B cell (primary cell): ENCODE data around the gene TRHDE. TPM values are rescaled to one million over a fixed set of nuclear protein-coding genes. Genes with fewer than 3 reads are reported as not detected.

Experiments used
- ATAC-seq: fragments of 200-7000 bp; cut with Tn5 transposase; one replicate; pipeline ENCODE4 v1.10.0; 2021; ENCODE audit warnings: low read depth, mild to moderate bottlenecking, moderate number of reproducible peaks, moderate library complexity
- CTCF ChIA-PET: fragments of 350-600 bp; sonication (Branson Sonifier 250); formaldehyde crosslinking; loops from one replicate; lab custom pipeline; 2021; ENCODE audit warnings: antibody characterized with exemption, inconsistent platforms; lab: Charles Lee
- POLR2A ChIA-PET: fragments of 350-600 bp; sonication (Branson Sonifier 250); formaldehyde crosslinking; loops from one replicate; lab custom pipeline; 2021; ENCODE audit warnings: antibody characterized with exemption; lab: Charles Lee
- DNase-seq: peaks from one replicate; pipeline ENCODE4 v3.0.0; 2013
- H2AFZ ChIP-seq: 2 replicates; pipeline ENCODE4 v1.6.1; 2012; ENCODE audit warnings: mild to moderate bottlenecking, low read depth, low read length; ENCODE audit not compliant: insufficient read depth, poor library complexity, severe bottlenecking
- H3K27ac ChIP-seq, 2 donors: 1 replicate in 1 of 2; 2 replicates in 1 of 2; pipeline ENCODE4 v1.5.1; 2012 to 2013; ENCODE audit warnings: low read length in 2 of 2, mild to moderate bottlenecking in 2 of 2, moderate library complexity in 1 of 2
- H3K27me3 ChIP-seq, 4 experiments: fragments of 200-600 bp in 1 of 4; sonication (generic) in 1 of 4; replicated peaks in 1 of 4; 1 replicate in 2 of 4; 2 replicates in 2 of 4; pipeline versions ENCODE4 v1.6.1 to v1.7.0; 2013 to 2016; ENCODE audit warnings: low read length in 3 of 4, mild to moderate bottlenecking in 2 of 4, mixed read lengths in 1 of 4, moderate library complexity in 1 of 4; ENCODE audit not compliant: insufficient read depth in 4 of 4, control insufficient read depth in 3 of 4; ENCODE audit errors: control extremely low read depth in 1 of 4
- H3K36me3 ChIP-seq, 2 experiments: replicated peaks in 1 of 2; 1 replicate in 1 of 2; 2 replicates in 1 of 2; pipeline versions ENCODE4 v1.6.1 to v1.7.1; 2013; ENCODE audit warnings: low read length in 1 of 2; ENCODE audit not compliant: insufficient read depth in 2 of 2, control insufficient read depth in 1 of 2; ENCODE audit errors: control extremely low read depth in 1 of 2, extremely low read depth in 1 of 2
- H3K4me1 ChIP-seq, 2 donors: fragments of 200-600 bp in 1 of 2; sonication (generic) in 1 of 2; 1 replicate in 1 of 2; 2 replicates in 1 of 2; pipeline versions ENCODE4 v1.5.1 to v1.6.1; 2013 to 2017; ENCODE audit warnings: low read length in 2 of 2; ENCODE audit not compliant: control insufficient read depth in 2 of 2, insufficient read depth in 2 of 2
- H3K4me2 ChIP-seq: replicated peaks from 2 replicates; pipeline ENCODE3; 2012; ENCODE audit warnings: mild to moderate bottlenecking, low read depth, low read length; ENCODE audit not compliant: poor library complexity, severe bottlenecking
- H3K4me3 ChIP-seq, 5 experiments: fragments of 200-600 bp in 1 of 5; sonication (generic) in 1 of 5; 1 replicate in 3 of 5; 2 replicates in 2 of 5; pipeline versions ENCODE4 v1.5.1 to v1.7.0; 2011 to 2016; ENCODE audit warnings: low read length in 4 of 5, mild to moderate bottlenecking in 4 of 5, low read depth in 2 of 5, control low read depth in 1 of 5, moderate library complexity in 1 of 5; ENCODE audit not compliant: insufficient read depth in 1 of 5; ENCODE audit errors: control extremely low read depth in 1 of 5, extremely low read depth in 1 of 5
- H3K79me2 ChIP-seq: fragments of 200-600 bp; sonication (generic); one replicate; pipeline ENCODE4 v1.6.0; 2016; ENCODE audit warnings: low read length; ENCODE audit not compliant: control insufficient read depth, insufficient read depth
- H3K9ac ChIP-seq: fragments of 200-600 bp; sonication (generic); 2 replicates; pipeline ENCODE4 v1.6.1; 2017; ENCODE audit warnings: mild to moderate bottlenecking, low read length, moderate library complexity
- H3K9me3 ChIP-seq, 3 donors: one replicate each; pipeline versions ENCODE4 v1.6.1 to v1.7.1; 2013; ENCODE audit warnings: low read length in 2 of 3; ENCODE audit not compliant: control insufficient read depth in 2 of 3, insufficient read depth in 1 of 3; ENCODE audit errors: control extremely low read depth in 1 of 3
- H4K20me1 ChIP-seq: 2 replicates; pipeline ENCODE4 v1.6.0; 2012; ENCODE audit warnings: mild to moderate bottlenecking, low read length; ENCODE audit not compliant: insufficient read depth, control insufficient read depth, poor library complexity, severe bottlenecking
- H3K27ac Mint-ChIP-seq: one replicate; pipeline ENCODE4 v1.8.0; 2021; ENCODE audit warnings: mixed read lengths
- H3K27me3 Mint-ChIP-seq: one replicate; pipeline ENCODE4 v1.8.0; 2021; ENCODE audit warnings: mixed read lengths
- H3K4me1 Mint-ChIP-seq: one replicate; pipeline ENCODE4 v1.8.0; 2021; ENCODE audit warnings: mixed read lengths
- H3K4me3 Mint-ChIP-seq: one replicate; pipeline ENCODE4 v1.8.0; 2021; ENCODE audit warnings: mixed read lengths
- H3K9me3 Mint-ChIP-seq: one replicate; pipeline ENCODE4 v1.8.0; 2022; ENCODE audit warnings: mixed read lengths; ENCODE audit not compliant: insufficient read depth
- EZH2 ChIP-seq: IDR thresholded peaks from 2 replicates; pipeline ENCODE4 v1.6.1; 2012; ENCODE audit warnings: borderline replicate concordance, low read depth, mild to moderate bottlenecking, moderate library complexity, low read length; ENCODE audit not compliant: insufficient read depth, poor library complexity, severe bottlenecking
- WGBS: methylation state at CpG from one replicate; pipeline ENCODE4 v1.1.5; 2013; ENCODE audit warnings: missing lambda C conversion rate; ENCODE audit not compliant: insufficient coverage; 5-methylcytosine and 5-hydroxymethylcytosine counted together
- intact Hi-C: fragments of 100-400 bp; cut with micrococcal nuclease; formaldehyde crosslinking; loops from one replicate; pipeline ENCODE4 v1.10.0; 2022
- polyA plus RNA-seq: library from polyadenylated mRNA; depleted of rRNA; stranded (reverse); fragments of >200 nt; gene quantifications from 2 replicates; pipeline ENCODE4 v1.2.3, GENCODE V29; 2012
- total RNA-seq, 2 donors: library from RNA; stranded (reverse); fragments of 120-200 nt in 1 of 2; gene quantifications; 1 replicate in 1 of 2; 2 replicates in 1 of 2; pipeline versions ENCODE4 v1.2.3 to v1.2.4, GENCODE V29; 2013 to 2022
- TF ChIP-seq, protein P1 (sequence below): fragments of 200-600 bp; IDR thresholded peaks from one replicate; pipeline ENCODE4 v1.8.0; 2022; ENCODE audit warnings: antibody characterized with exemption, mild to moderate bottlenecking

The TRHDE gene
- total and polyA plus RNA-seq, 2 donors (not counting 1 experiment from before 2014, with no cell fraction given), result not detected

DNA sequence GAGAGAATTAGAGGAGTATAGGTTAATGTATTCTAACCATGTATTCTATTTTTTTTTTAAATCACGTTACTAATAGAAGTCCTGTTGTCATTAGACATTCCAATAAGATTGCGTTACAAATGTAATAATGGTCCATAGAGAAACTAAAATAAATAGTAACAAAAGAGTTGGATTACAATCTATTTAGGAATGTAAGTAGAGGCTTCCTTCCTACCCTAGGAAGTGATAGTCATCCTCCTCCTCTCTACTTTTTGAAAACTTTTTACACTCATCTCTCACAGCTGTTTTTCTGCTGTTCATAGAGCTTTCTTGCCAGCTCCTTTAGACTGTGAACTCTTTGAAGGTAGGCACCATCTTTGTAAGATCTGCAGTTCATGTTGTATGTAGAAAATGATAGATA lies 23.6 kb downstream of the TRHDE start:
- H3K4me2 ChIP-seq, result no peak overlapping the region
- H3K9me3 Mint-ChIP-seq, result no peaks in the 10 kb centered on the region
- H3K4me1 Mint-ChIP-seq, result no peaks in the 10 kb centered on the region
- intact Hi-C loops, result no loop called here
- H3K27ac Mint-ChIP-seq, result no peak overlapping the region
- H3K4me1 ChIP-seq, result no peaks in the 10 kb centered on the region
- peaks cover 0 to 3% (median 0%) of the 10 kb centered on the region in 3 donors for H3K9me3 ChIP-seq
- H3K27ac ChIP-seq, result no peak overlapping the region
- DNase-seq, result no peak
- POLR2A ChIA-PET, result no interaction called here
- H3K9ac ChIP-seq, result no peak overlapping the region
- CTCF ChIA-PET, result no interaction called here
- no peaks in the 10 kb centered on the region for H3K79me2 ChIP-seq
- H3K27me3 Mint-ChIP-seq, result no peaks in the 10 kb centered on the region
- no peaks in the 10 kb centered on the region for H3K27me3 ChIP-seq
- H3K4me3 Mint-ChIP-seq, result no peak overlapping the region
- H2AFZ ChIP-seq, result no peak overlapping the region
- no peak overlapping the region for H3K4me3 ChIP-seq
- ATAC-seq, result no peak
- no peaks in the 10 kb centered on the region for H4K20me1 ChIP-seq
- H3K36me3 ChIP-seq, result no peaks in the 10 kb centered on the region
- no CpG with 5 or more reads among the region's 2 CpGs for WGBS
- no peak for TF ChIP-seq EZH2
- TF ChIP-seq, protein P1, sequence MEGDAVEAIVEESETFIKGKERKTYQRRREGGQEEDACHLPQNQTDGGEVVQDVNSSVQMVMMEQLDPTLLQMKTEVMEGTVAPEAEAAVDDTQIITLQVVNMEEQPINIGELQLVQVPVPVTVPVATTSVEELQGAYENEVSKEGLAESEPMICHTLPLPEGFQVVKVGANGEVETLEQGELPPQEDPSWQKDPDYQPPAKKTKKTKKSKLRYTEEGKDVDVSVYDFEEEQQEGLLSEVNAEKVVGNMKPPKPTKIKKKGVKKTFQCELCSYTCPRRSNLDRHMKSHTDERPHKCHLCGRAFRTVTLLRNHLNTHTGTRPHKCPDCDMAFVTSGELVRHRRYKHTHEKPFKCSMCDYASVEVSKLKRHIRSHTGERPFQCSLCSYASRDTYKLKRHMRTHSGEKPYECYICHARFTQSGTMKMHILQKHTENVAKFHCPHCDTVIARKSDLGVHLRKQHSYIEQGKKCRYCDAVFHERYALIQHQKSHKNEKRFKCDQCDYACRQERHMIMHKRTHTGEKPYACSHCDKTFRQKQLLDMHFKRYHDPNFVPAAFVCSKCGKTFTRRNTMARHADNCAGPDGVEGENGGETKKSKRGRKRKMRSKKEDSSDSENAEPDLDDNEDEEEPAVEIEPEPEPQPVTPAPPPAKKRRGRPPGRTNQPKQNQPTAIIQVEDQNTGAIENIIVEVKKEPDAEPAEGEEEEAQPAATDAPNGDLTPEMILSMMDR, result no peak

DNA sequence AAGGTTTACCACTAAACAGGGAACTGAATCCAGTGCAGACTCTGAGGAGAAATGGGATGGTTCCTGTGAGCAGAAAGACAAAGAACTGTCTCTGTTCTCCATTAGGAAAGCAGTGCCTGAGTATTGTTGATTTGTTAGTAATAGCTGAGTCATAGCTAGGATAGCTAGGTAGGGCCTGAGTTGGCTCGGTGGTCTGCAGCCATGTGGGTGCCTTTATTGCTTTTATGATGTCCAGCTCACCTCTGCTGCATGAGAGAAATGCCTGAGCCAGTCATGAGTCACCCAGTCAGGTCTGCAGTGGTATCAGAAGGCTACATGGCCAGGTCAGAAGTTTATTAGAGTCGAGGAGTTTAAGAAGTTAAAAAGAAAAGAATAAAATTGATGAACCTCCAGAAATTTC lies 24.2 kb downstream of the TRHDE start:
- Mint-ChIP-seq H3K9me3 (no peaks in the 10 kb centered on the region), H3K4me1 (no peaks in the 10 kb centered on the region), H3K27ac (no peak overlapping the region), H3K27me3 (no peaks in the 10 kb centered on the region), H3K4me3 (no peak overlapping the region)
- H3K4me2 ChIP-seq, result no peak overlapping the region
- H3K79me2 ChIP-seq, result no peaks in the 10 kb centered on the region
- no peaks in the 10 kb centered on the region for H4K20me1 ChIP-seq
- ChIA-PET CTCF (no interaction called here), POLR2A (no interaction called here)
- no peaks in the 10 kb centered on the region for H3K36me3 ChIP-seq
- WGBS, result 67% methylated on average over 2 of the region's 2 CpGs
- no peak overlapping the region for H3K4me3 ChIP-seq
- intact Hi-C loops, result no loop called here
- no peak overlapping the region for H2AFZ ChIP-seq
- TF ChIP-seq EZH2, result no peak
- TF ChIP-seq, protein P1, result no peak
- H3K27ac ChIP-seq, result no peak overlapping the region
- no peaks in the 10 kb centered on the region for H3K27me3 ChIP-seq
- DNase-seq, result no peak
- peaks cover 0 to 3% (median 0%) of the 10 kb centered on the region in 3 donors for H3K9me3 ChIP-seq
- H3K4me1 ChIP-seq, result no peaks in the 10 kb centered on the region
- no peak overlapping the region for H3K9ac ChIP-seq
- ATAC-seq, result no peak
